HG03045 (cell line): Measurements from ENCODE around the gene TMEM178B.

Experiments used
- ATAC-seq: cut with Tn5 transposase; IDR thresholded peaks from one replicate; pipeline ENCODE4 v1.9.1; 2021; ENCODE audit warnings: mild to moderate bottlenecking, moderate library complexity; ENCODE audit not compliant: unreplicated experiment

TMEM178B gene

GRCh38 chr7:141218941-141219340 is 145.1 kb downstream of the TMEM178B start:
- no peak for ATAC-seq

GRCh38 chr7:141220263-141220880 is 146.5 kb downstream of the TMEM178B start:
- ATAC-seq = no peak

GRCh38 chr7:141221007-141221612 is 147.2 kb downstream of the TMEM178B start:
- ATAC-seq = no peak

- no peak for ATAC-seq
Observed at GRCh38 chr7:141225916-141226618, 152.2 kb downstream of the TMEM178B start.

- ATAC-seq = no peak
Observed at GRCh38 chr7:141227454-141227853, 153.6 kb downstream of the TMEM178B start.

GRCh38 chr7:141228482-141228881 is 154.6 kb downstream of the TMEM178B start:
- ATAC-seq = no peak

- no peak for ATAC-seq
Observed at GRCh38 chr7:141231018-141231792, 157.3 kb downstream of the TMEM178B start.

GRCh38 chr7:141232286-141233051 is 158.6 kb downstream of the TMEM178B start:
- ATAC-seq = no peak

GRCh38 chr7:141234335-141235105 is 160.7 kb downstream of the TMEM178B start:
- no peak for ATAC-seq

- no peak for ATAC-seq
Observed at GRCh38 chr7:141235656-141236055, 161.8 kb downstream of the TMEM178B start.

- no peak for ATAC-seq
Observed at GRCh38 chr7:141238596-141239243, 164.9 kb downstream of the TMEM178B start.

- ATAC-seq = no peak
Observed at GRCh38 chr7:141239661-141240060, 165.8 kb downstream of the TMEM178B start.

GRCh38 chr7:141242568-141242967 is 168.7 kb downstream of the TMEM178B start:
- no peak for ATAC-seq

GRCh38 chr7:141243368-141243767 is 169.5 kb downstream of the TMEM178B start:
- ATAC-seq = no peak

GRCh38 chr7:141244435-141244834 is 170.6 kb downstream of the TMEM178B start:
- ATAC-seq = no peak

GRCh38 chr7:141246426-141246825 is 172.6 kb downstream of the TMEM178B start:
- ATAC-seq = no peak

GRCh38 chr7:141251180-141251579 is 177.3 kb downstream of the TMEM178B start:
- ATAC-seq = no peak

GRCh38 chr7:141251957-141252356 is 178.1 kb downstream of the TMEM178B start:
- ATAC-seq = no peak

GRCh38 chr7:141257597-141257996 is 183.7 kb downstream of the TMEM178B start:
- ATAC-seq = no peak
